Upper lobe of right lung (tissue), 1 donor: ENCODE results near the gene VWA8. TPM values are rescaled to one million over a fixed set of nuclear protein-coding genes. Genes with fewer than 3 reads are reported as not detected.

Experiments
- ATAC-seq: fragments of 200-7000 bp; cut with Tn5 transposase; one replicate; pipeline ENCODE4 v1.9.1; 2020; ENCODE audit warnings: mild to moderate bottlenecking, moderate library complexity
- DNase-seq: peaks from one replicate; pipeline ENCODE4 v3.0.0-alpha.2; 2020
- H3K27ac ChIP-seq: fragments of 200-600 bp; one replicate; pipeline ENCODE4 v1.8.0; 2022
- H3K27me3 ChIP-seq: fragments of 200-600 bp; one replicate; pipeline ENCODE4 v1.8.0; 2022; ENCODE audit warnings: mild to moderate bottlenecking
- H3K36me3 ChIP-seq: fragments of 200-600 bp; one replicate; pipeline ENCODE4 v1.8.0; 2022
- H3K4me1 ChIP-seq: fragments of 200-600 bp; one replicate; pipeline ENCODE4 v1.8.0; 2022
- H3K4me3 ChIP-seq: fragments of 200-600 bp; one replicate; pipeline ENCODE4 v1.8.0; 2022; ENCODE audit warnings: mild to moderate bottlenecking
- H3K9me3 ChIP-seq: fragments of 200-600 bp; one replicate; pipeline ENCODE4 v1.8.0; 2022
- CTCF ChIP-seq: fragments of 200-600 bp; IDR thresholded peaks from one replicate; pipeline ENCODE4 v1.8.0; 2022; ENCODE audit warnings: antibody characterized with exemption
- intact Hi-C: fragments of 100-400 bp; cut with DNase I; formaldehyde crosslinking; loops from one replicate; pipeline ENCODE4 v1.11.0; 2022
- total RNA-seq: library from RNA; stranded (reverse); fragmentation: NEBNext Ultra II Directional; extraction: Animal tissue kit (Norgen Biotek cat#: 25700); gene quantifications from one replicate; pipeline ENCODE4 v1.2.1, GENCODE V29; 2021
- donor health status: DM: no; HTN: yes; CAD: no; lungs with severe emphysema.

VWA8 gene
- total RNA-seq, 1 donor from 2014 or later, result 20.6 TPM

- intact Hi-C loops, result no loop called here
- DNase-seq, result no peak
- ATAC-seq, result no peak
- H3K9me3 ChIP-seq, result no peaks in the 10 kb centered on the region
- H3K4me1 ChIP-seq, result peaks cover 24% of the 10 kb centered on the region
- no peaks in the 10 kb centered on the region for H3K27me3 ChIP-seq
- no peak overlapping the region for H3K27ac ChIP-seq
- TF ChIP-seq CTCF, result no peak
- no peak overlapping the region for H3K4me3 ChIP-seq
- H3K36me3 ChIP-seq, result no peaks in the 10 kb centered on the region
These were observed 403.2 kb downstream of the VWA8 start for GRCh38 chr13:41557719-41558118.

- Histone ChIP-seq H3K9me3 (no peaks in the 10 kb centered on the region), H3K36me3 (no peaks in the 10 kb centered on the region), H3K27me3 (no peaks in the 10 kb centered on the region), H3K4me1 (no peaks in the 10 kb centered on the region), H3K4me3 (no peak overlapping the region), H3K27ac (no peak overlapping the region)
- ATAC-seq (peak; percentile 12), DNase-seq (no peak)
- TF ChIP-seq CTCF, result no peak
- intact Hi-C loops, result no loop called here
These were observed 406.1 kb downstream of the VWA8 start for GRCh38 chr13:41554626-41555386.

GRCh38 chr13:41554180-41554579 lies 406.7 kb downstream of the VWA8 start:
- H3K27ac ChIP-seq, result no peak overlapping the region
- intact Hi-C loops, result no loop called here
- ATAC-seq, result peak; percentile 39
- no peaks in the 10 kb centered on the region for H3K4me1 ChIP-seq
- no peaks in the 10 kb centered on the region for H3K9me3 ChIP-seq
- H3K36me3 ChIP-seq, result no peaks in the 10 kb centered on the region
- no peak for DNase-seq
- no peak for TF ChIP-seq CTCF
- no peak overlapping the region for H3K4me3 ChIP-seq
- H3K27me3 ChIP-seq, result no peaks in the 10 kb centered on the region

- Histone ChIP-seq H3K4me3 (no peak overlapping the region), H3K36me3 (no peaks in the 10 kb centered on the region), H3K4me1 (peaks cover 6% of the 10 kb centered on the region), H3K27ac (no peak overlapping the region), H3K9me3 (no peaks in the 10 kb centered on the region), H3K27me3 (no peaks in the 10 kb centered on the region)
- intact Hi-C loops, result no loop called here
- no peak for TF ChIP-seq CTCF
- no peak for DNase-seq
- no peak for ATAC-seq
These were observed 408.9 kb downstream of the VWA8 start for GRCh38 chr13:41552031-41552430.

- Histone ChIP-seq H3K4me3 (no peak overlapping the region), H3K9me3 (no peaks in the 10 kb centered on the region), H3K27me3 (no peaks in the 10 kb centered on the region), H3K27ac (no peak overlapping the region), H3K36me3 (no peaks in the 10 kb centered on the region), H3K4me1 (peaks cover 6% of the 10 kb centered on the region)
- intact Hi-C loops, result no loop called here
- DNase-seq (no peak), ATAC-seq (no peak)
- TF ChIP-seq CTCF, result no peak
These were observed 410.6 kb downstream of the VWA8 start for GRCh38 chr13:41550276-41550675.
